GM12801 (cell line): ENCODE measurements around the gene LELP1.

Experiments used
- TF ChIP-seq, protein P1 (sequence below): IDR thresholded peaks from one replicate; pipeline ENCODE4 v1.5.1; 2011; ENCODE audit warnings: control low read depth; ENCODE audit not compliant: insufficient read length; ENCODE audit errors: extremely low read depth

Gene LELP1

DNA sequence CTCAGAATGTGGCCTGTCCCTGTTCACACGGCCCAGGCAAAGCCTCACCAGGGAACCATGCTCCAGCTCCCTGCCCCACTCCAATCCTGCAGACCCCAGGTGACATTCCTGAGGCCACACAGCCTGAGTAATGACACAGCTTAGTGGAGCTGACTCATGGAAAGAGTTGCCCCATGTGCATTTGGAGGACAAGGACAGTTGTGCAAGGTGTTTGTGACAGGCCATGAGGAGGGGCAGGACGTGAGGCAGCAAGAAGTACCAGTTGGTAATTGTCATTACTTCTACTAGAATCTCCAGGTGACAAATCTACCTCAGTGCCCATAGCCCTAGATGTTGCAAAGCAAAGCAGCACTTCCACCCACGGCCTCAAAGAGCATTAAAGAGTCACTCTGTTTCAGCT, 29.3 kb downstream of the LELP1 start:
- TF ChIP-seq, protein P1, sequence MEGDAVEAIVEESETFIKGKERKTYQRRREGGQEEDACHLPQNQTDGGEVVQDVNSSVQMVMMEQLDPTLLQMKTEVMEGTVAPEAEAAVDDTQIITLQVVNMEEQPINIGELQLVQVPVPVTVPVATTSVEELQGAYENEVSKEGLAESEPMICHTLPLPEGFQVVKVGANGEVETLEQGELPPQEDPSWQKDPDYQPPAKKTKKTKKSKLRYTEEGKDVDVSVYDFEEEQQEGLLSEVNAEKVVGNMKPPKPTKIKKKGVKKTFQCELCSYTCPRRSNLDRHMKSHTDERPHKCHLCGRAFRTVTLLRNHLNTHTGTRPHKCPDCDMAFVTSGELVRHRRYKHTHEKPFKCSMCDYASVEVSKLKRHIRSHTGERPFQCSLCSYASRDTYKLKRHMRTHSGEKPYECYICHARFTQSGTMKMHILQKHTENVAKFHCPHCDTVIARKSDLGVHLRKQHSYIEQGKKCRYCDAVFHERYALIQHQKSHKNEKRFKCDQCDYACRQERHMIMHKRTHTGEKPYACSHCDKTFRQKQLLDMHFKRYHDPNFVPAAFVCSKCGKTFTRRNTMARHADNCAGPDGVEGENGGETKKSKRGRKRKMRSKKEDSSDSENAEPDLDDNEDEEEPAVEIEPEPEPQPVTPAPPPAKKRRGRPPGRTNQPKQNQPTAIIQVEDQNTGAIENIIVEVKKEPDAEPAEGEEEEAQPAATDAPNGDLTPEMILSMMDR = no peak

DNA sequence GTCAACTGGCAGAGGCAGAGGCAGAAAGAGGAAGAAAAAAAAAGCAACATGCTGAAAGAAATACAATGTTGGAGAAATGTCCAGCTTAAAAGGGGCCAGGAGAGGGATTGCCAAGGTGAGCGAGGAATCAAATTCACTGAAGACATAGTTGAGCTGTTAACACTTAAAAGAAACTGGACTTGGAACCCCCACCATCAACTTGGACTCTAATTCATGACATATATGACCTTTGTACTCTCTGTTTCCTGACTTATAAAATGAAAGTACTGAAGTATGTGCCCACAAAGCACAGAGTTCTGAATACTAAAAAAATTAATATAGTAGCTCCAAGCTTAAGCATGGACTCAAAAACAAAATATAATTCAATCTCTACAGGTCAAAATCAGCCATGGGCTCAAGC, 30.2 kb downstream of the LELP1 start:
- TF ChIP-seq, protein P1 = no peak

DNA sequence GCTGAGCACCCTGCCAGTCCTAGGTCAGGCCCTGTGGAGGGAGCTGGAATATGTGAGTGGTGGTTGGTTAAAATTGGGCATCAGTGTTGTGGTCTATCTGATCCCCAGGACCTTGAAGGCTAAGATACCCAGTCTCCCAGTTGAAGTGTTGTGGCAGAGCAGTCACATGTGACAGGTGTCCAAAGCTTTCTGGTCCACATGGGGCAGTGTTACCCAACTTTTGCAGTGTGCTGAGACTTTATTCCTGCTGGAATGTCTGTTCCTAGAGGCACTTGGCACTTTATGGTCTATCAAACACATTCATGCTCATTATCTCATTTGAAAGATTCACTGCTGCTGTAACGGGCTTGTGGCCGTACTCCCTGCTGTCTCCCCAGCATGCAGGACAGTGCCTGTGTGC, 35.3 kb downstream of the LELP1 start:
- TF ChIP-seq, protein P1 = no peak

DNA sequence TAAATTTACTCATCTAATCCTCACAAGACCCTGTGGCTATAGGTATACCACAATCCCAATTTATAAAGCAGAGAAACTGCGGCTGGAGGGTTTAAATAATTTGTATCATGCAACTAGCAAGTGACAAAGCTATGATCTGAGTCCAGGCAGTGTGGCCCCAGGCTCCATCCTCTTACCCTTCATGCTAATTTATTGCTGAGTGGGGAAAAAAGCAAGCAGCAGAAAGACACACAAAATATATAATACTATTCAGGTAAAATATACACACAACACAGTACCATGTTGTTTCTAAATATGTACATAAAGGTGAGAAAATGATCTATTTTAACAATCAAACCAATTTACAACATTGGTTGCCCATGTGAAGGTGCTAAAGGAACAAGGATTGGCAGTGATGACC, 38.9 kb downstream of the LELP1 start:
- TF ChIP-seq, protein P1 = no peak

DNA sequence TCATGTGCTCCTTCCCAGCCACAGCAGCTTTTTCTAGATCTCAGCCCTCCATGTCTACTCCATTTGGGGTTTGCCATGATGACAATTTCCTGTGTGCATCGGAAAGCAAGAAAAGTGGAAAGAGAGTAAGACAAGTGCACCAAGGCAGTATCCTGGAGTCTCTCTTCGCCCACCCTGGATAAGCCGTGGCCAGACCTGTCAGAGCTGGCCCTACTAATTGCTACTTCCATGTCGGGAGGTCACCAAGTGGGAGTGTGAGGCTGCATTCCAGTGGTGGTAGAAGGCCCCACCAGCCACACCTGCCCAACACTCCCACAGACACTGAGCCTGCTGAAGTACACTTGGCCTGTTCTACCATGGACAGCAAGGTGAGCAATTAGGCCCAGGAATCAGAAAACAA, 42.2 kb downstream of the LELP1 start:
- TF ChIP-seq, protein P1 = no peak

DNA sequence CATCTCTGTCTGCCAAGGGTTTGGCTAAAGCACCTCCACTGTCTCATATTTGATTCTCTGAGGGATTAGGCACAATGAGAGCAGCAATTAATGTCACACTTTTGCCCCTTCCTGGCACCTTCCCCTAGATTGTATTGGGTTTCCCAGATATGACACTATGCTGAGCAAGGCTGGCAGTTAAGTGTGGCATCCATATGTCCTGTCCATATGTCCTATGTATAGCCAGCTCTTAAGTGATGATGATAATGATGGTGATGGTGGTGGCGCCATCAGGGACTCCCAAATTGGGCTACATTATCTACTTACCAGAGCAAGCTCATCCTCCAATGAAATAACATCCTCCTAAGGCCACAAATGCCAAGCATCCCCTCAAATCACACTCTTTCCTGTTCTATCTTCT, 42.8 kb downstream of the LELP1 start:
- TF ChIP-seq, protein P1 = no peak

DNA sequence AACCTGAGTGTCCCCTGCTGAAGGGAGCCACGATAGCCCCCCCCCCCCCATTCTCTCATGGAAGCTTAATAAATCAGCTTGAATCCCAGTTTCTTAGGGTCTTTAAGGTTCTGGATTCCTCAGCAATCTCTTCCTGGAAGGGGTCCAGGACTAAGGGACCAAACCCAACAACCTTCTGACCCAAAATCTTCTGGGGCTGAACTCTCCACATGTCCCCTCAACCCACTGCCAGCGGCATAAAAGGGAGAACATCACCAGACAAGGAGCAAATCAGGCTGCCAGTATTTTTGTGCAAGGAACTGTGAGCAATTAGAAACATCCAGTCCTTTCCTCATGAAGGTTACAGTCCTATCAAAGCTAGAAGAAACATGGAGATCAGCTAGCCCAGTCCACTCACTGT, 43.6 kb downstream of the LELP1 start:
- TF ChIP-seq, protein P1 = no peak

DNA sequence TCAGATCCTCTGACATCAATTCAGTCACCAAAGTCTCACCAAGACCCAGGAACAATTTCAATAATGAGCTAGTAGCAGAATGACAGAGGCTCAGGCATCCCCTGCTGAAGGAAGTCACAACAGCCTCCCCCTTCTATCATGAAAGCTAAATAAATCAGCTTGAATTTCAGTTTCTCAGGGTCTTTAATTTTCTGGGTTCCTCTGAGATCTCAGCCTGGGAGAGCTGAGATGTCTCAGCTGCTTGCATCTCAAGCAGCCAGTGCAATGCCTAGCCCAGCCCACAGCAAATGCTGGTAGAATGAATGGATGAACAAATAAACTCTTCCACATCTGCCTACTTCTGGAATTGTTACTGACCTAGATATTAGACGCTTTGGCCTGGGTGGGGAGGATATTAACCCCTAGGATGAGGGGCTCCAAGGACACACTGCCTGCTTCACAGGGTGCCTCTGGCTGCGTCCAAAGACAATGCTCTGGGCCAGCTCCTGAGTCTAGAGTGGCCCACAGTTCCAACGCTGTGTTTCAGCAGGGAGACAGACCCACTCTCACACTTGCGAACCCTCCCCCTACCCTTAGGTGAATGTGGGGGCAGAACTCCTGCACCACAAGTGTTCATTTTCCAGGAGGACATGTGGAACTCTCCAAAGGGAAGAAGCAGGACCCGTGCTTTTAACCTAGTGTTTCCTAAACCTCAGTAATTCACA, 45.1 kb downstream of the LELP1 start:
- TF ChIP-seq, protein P1 = no peak
